GM18870 (cell line): ENCODE results near the gene C19orf44.
A peak's percentile ranks its signal among the peaks of the same experiment; 100 is the strongest.
"Not testable (repeated sequence)": the region's sequence is repeated elsewhere in the genome, so short reads cannot be mapped to it uniquely, and the experiment has no call there.

Experiments used
- ATAC-seq: cut with Tn5 transposase; IDR thresholded peaks from one replicate; pipeline ENCODE4 v1.9.1; 2021; ENCODE audit warnings: moderate library complexity; ENCODE audit not compliant: unreplicated experiment

C19orf44 gene

DNA sequence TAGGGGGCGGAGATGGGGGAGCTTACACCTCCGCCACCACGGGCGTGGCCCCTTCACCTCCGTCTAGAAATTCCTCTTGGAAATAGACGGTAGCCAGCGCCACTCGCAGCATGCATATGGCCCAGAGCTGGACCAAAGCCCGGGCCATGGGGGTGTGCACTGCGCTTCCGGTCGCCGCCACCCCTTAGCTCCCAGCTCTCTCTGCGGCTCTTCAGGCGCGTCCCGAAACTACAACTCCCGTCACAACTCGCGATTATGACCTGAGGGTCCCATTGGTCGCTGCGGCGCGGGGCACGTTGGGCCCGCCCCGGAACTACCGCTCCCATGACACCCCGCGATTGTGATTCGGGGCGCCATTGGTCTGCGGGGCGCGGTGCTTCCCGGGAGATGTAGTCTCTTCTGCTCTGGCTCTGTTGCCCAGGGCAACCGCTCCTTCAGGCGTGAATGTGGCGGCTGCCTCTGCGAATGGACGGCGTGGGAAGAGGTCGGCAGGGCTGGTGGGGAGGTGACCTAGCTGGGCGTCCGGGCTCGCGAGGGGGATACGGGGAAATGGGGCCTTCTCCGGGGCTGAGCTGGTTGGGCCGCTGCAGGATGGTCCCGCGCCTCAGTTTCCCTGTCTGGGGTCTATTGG, at the start of gene C19orf44, which contains the start of gene CALR3:
TSS of gene C19orf44 (plus strand) at position 413 of the 631 bp plus-strand sequence. CDS start 4,399 bp downstream, outside the sequence.
TSS of gene CALR3 (minus strand) at position 186 of the 631 bp plus-strand sequence. CDS start at position 148, 38 bp downstream.
- ATAC-seq, result peak; percentile 94

DNA sequence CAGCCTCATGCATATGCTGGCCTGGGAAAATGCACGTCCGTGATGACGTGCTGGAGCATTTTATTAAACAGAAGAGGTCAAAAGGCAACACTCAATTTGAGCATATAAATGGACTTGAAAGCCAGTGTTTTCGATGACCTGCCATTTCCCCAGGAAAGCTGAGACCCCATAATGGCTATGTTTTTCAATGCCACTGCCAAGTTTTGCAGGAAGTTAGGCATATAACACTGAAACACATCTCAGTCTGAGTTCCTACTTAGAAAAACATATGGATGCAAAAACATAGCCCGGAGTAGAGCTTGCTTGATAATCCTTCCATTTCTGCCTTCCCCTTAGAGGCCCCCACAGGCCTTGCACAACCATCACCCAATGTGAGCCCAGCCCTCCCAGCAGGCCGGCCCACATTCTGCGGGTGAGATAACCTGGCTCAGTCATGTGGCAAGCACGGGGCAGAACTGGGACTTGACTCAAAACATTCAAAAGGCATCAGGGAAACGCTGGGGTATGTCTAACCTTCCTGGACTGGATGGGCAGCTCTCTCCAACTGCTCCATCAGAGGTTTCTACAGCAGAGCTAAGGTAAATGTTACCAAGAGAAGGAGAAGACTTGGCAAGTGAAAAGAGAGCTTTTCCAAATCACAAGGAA, 49.3 kb upstream of the C19orf44 start:
- ATAC-seq, result no peak

DNA sequence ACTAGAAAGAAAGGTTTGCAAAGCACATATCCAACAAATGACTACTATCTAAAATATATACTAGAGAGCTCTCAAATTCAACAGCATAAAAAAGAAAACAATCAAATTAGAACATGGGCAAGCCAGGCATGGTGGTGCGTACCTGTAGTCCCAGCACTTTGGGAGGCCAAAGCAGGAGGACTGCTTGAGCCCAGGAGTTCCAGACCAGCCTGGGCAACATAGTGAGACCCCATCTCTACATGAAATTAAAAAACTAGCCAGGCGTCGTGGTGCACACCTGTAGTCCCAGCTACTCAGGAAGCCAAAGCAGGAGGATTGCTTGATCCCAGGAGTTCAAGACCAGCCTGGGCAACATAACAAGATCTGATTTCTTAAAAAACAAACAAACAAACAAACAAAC, 47.3 kb upstream of the C19orf44 start:
- not testable (repeated sequence) for ATAC-seq

DNA sequence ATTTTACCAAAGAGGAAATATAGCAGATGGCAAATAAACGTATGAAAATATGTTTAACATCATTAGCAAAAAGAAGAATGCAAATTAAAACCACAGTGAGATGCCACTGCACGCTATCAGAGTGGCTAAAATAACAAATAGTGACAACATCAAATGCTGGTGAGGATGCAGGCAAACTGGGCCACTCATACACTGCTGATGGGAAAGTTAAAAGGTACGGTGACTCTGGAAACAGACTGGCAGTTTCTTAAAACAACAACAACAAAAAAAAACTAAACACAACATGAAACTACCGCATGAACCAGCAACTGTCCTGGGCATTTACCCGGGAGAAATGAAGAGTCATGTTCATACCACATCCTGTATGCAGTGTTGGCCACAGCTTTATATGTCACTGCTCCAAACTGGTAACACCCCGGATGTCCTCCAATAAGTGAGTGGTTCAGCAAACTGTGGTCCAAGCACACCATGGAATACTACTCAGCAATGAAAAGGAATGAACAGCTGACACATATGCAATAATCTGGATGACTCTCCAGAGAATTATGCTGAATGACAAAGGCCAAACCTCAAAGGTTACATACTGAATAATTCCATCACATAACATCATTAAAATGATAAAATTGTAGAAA, 46.7 kb upstream of the C19orf44 start:
- peak; percentile 31 for ATAC-seq

DNA sequence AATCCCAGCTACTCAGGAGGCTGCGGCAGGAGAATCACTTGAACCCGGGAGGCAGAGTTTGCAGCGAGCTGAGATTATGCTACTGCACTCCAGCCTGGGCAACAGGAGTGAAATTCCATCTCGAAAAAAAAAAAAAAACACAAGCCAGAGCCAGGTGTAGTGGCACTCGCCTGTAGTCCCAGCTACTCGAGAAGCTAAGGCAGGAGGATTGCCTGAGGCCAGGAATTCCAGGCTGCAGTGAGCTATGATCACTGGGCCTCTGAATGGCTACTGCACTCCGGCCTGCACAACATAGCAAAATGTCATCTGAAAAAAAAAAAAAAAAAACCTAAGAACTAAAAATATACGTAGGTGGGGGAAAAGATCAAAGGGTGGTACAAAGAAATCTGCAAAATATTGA, 43.9 kb upstream of the C19orf44 start:
- no peak for ATAC-seq

DNA sequence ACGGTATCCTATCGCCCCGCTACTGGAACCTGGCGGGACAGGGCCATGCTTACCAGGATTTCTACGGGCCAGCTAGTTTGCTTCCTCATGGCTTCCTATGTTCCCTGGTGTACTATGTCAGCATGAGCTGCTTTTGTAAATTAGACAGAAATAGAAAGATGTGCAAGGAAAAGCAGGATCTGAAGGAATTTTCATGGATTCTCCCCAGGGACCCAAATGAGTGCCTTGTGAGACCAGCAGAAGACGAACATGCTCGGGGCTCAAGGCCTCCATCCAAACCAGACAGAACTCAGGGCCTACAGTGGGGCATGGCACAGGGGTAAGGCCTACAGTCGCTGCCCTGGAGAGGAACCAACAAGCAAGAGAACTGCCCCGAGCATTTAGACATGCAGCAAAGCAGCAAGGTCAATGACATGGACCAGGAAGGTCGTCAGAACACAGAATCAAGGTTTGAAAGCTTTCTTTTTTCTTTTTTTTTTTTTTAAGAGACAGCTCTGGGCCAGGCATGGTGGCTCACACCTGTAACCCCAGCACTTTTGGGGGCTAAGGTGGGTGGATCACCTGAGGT, 41.8 kb upstream of the C19orf44 start:
- no peak for ATAC-seq

DNA sequence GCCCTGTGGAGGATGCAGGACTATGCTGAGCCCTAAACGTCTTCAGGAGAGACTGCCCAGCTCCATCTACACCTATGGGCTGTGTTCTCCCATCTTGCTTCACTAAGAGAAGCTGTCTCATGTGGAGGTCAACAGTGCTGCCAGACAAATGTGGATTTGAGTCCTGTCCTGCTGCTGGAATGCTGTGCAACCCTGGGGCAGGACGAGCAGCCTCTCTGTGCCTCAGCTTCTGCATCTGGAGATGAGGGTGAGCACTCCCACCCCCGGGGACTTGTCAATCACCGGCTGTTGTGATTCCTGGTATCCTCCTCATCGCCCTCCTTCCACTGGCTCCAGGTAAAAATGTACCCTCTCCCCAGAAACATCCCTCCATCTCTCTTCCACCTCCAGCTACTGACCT, 40.7 kb upstream of the C19orf44 start:
- no peak for ATAC-seq

DNA sequence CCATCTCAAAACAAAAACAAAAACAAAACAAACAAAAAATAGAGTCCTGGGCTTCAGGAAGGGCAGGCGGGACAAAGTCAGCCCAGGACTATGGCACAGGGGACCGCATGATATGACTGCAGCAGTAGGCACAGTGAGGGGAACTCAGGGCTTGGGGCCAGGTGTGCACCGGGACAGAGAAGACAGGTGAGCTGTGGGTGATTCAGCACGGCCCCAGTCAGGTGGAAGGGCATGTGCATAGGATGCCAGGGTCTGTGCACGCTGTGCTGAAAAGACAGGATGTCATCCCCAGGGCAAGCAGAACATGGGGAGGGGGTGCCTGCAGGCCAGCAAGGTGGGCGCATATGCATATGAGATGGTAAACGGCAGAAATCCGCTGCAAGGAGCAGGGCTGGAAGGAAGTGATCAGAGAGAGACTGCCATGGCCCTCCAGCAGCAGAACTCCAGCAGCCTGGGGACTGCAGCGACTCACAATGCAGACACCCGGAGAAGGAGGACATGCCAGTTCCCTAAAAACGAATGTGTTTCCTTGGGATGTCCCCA, 39.5 kb upstream of the C19orf44 start:
- no peak for ATAC-seq

DNA sequence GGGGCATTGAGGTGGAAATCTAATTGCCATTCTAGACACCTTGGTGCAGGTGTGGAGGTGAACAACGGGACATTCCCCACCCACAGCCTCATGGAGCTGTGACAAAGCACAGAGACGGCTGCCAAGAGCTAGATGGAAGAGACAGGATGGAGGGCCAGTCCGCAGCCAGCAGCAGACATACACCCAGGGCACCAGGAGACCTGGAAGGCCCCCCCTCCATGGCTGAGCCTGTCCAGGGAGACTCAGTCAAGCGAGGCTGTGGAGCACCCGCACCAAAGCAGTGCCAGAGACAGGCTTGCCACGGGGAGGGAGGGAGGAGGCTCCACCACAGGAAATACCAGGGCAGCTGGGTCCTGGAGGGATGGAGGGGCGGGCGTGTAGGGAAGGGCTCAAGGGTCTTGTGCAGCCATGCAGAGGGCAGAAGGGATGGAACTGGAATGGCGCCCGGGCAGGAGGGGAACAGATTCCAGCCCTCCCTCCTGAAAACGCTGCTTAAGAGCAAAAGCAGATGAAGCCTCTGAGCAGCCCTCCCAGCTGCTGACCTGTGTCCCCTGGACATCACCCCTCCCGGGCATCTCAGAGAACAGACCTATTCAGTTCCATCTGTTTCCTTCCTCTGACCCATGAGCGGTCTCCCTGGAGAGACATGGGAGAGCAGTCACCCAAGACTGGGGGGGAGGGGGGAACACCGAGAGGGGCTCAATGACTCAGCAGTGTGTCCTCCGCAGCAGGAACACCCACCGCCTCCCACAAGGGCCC, 38.8 kb upstream of the C19orf44 start:
- ATAC-seq, result no peak

DNA sequence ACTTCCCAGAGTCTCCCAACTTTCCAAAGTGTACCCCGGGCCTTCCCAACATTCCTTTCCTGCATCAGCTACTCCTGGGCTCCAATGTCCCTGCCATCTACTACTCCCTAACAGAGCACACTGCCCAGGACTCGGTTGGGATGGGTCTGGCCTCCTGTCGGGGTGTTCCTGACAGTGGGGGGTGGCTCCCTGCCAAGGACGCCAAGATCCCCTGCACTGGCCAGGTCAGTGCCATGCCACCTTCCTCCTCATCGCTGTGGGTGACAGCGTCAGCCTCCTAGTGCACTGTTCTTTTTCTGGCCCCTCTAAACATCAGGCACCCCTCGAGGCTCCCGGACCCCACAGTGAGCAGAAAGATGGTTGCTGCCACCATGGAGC, 38.3 kb upstream of the C19orf44 start:
- ATAC-seq, result no peak

DNA sequence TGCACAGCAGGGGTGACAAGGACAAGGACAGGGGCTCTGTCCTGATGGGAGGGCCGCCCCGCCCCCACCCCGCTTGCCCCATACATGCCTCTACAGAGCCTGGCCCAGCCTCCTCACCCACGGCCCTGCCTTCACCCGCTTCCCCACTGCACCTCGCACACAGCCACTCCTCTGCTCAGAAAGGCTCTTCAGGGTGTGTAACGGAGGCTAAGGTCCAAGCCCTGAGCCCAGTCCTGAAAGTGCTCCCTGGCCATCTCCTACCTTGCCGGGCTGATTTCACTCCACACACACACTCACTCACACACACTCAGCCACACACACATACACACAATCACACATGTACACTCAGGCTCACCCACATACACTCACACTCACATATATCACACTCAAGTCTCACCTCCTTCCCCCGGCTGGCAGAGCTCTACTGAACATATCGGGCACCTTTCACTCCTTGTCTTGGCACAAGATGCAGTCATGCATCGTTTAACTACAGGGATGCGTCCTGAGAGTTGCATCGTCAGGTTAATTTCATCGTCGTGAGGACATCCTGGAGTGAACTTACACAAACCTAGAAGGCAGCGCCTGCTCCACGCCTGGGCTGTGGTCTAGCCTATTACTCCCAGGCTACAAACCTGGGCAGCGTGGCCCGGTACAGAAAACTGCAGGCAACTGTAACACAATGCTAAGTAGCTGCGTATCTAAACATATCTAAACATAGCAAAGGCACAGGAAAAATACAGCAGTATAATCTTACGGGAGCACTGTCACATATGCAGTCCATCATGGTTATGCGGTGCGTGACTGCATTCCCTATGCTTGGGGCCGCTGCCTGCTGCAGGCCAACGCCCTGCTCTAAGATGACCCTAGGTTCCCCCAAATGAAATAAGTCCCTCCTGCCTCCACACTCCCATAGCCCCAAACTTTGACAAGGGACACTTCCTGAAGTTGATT, 37.5 kb upstream of the C19orf44 start:
- ATAC-seq, result no peak

DNA sequence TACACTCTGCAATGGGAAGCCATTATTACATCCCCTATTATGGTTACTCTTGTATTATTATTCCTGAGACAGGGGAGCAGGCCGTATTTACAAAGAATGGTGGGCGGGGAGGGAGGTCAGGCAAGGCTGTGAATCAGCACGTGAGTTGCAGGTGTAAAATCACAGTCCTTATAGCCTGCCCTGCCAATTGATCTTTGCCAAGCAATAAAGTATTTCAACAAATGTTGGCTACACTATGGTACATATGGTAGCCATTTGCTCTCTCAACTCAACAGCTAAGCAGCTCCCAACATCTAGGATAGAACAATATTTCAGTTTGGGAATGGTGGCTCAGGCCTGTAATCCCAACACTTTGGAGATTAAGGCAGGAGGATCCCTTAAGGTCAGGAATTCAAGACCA, 36.5 kb upstream of the C19orf44 start:
- ATAC-seq, result no peak

DNA sequence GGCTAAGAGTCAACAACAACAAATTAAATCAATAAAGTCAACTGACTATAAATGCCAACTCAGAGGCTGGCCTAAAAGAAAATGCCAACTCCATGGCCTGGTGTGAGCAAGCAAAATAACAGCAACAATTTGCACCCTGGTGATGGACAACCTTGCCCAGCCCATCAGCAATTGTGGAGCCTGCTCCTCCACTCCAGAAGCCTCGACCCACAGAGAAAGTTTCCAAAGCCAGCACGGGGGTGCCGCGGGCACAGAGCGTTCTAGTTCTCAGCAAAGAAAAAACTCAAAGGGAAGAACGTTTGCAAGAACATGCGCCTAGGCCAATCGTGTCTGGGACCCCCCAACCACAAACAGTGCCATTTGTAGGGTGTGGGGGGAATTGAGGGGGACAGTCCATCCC, 35.7 kb upstream of the C19orf44 start:
- no peak for ATAC-seq

DNA sequence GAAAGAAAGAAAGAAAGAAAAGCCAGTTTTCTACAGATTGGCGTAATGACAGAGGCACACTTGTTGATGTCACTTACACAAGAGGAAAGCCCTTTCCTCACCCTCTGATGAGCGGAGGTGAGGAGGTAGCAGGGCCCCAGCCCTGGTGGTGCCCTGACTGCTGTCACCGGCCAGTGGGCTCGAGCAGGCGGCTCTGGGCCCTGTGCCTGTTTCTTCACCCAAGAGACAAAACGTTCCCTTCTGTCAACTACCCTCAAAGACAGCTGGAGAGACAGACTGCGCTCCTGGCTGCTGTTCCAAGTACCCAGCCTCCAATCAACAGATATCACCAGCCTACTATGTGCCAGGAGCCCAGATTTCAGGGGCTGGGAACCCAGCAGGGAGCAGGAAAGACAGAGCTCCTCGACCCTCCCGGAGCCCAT, 34.6 kb upstream of the C19orf44 start:
- ATAC-seq, result no peak

DNA sequence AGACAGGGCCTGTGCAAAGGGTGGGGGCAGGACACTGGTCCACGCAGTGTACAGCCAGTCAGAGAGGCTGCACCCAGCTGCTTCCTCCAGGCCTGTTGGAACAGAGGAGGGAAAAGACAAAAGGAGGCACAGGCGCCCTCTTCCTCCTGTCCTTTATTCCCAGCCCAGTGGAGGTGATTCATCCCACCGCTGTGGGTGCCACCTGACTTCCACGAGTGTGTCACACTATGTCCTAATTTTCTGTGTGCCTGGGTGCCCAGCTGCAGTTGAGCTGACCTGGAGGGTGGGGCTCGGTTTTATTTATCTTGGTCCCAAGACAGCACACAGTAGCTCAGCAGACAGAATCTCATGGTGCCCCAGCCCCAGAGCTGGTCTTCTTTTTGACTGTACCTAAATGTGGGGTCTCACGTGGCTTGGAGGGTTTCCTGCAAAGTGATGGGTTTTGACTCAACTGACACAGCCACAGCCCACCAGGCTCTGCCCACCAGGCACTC, 33.4 kb upstream of the C19orf44 start:
- ATAC-seq, result no peak

DNA sequence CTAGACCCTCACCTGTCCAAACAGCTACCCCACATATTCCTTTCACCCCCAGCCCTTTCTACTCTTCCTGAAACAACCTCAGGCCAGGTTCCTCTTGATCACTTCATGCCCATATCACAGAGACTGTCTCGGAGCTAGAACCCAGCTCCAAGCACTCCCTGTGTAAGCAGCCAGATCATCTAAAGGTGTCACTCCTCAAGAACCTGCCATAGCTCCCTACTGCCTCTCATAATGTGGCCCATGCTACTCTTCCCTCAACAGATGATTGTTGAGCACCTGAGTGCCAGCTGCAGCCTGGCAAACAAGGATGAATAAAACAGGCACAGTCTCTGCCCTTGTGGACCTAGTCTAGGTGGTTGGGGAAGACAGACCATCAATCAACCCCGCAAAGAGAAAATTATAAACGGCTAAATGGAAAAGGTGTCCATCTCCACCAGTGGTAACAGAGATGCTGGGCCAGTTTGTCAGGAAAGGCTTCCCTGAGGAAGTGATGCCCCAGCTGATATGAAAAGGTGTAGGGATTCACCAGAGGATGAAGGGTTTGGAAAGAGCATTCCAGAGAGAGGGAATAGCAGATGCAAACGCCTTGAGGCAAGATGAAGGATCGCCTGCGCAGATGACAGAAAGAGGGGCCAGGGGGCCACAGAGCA, 32.7 kb upstream of the C19orf44 start:
- no peak for ATAC-seq

DNA sequence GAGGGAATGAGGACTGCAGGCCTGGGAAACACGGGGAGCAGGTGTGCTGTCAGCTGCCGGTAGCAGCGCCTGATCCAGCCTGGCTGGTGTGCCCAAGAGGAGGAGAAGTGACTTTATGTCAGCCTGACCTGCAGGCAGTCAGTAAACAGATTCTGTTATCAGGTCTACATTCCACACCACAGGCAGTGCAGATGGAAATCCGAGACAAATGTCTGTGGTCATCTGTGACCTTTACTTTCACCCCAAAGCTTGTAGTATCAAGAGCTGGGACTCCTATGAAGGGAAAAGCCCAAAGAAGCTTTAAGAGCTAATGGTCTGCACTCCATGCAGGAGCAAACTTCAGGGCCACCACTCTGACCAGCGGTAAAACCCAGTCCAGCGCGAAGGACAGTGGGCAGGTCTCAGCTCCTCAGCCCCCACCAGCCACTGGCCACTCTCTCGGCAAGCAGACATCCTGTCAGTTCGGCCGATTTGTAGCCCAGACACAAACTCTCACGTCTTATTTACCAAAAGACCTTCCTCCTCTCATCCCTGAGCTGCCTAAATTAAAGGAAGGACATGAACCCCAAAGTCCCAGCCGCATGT, 32.1 kb upstream of the C19orf44 start:
- ATAC-seq, result no peak

DNA sequence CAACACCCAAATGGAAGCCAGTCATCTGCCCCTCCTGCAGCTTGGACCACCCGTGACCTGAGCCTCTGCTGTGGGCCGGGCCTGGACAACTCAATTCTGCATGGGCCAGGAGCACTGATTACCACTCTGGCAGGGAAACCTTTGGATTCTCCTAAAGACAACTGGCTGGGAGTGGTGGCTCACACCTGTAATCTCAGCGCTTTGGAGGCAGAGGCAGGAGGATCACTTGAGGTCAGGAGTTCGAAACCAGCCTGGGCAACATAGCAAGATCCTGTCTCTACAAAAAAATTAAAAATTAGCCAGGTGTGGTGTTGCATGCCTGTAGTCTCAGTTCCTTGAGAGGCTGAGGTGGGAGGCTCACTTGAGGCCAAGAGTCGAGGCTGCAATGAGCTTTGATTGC, 31.0 kb upstream of the C19orf44 start:
- ATAC-seq, result no peak
